Measurements from ENCODE around the gene GLRX. TPM values are rescaled to one million over a fixed set of nuclear protein-coding genes. Genes with fewer than 3 reads are reported as not detected.
A peak's percentile ranks its signal among the peaks of the same experiment; 100 is the strongest.

GLRX gene
- total RNA-seq, 6 experiments from 2014 or later, result 139 to 183 (median 150) TPM

DNA sequence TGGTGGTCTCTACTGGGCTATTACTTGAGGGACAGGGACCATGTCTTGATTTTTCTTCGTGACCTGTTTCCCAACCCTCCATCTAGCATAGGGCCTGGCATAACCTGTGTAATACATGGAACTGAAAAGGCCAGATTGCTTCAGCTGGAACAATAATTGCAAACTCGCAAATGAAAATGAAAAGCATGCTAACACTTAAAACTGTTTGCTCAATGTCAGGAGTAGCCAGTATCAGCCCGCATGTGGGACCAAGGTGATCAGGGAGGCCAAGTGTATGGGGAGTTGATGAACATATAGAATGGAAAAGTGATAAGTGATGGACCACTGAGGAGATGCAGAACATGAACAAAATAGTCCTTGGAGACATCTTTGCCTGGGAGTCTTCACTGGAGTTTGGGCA is 25.2 kb downstream of the GLRX start:
- H3K4me3 Mint-ChIP-seq, result no peak overlapping the region
- H3K9me3 Mint-ChIP-seq, result no peaks in the 10 kb centered on the region
- peaks cover 43% of the 10 kb centered on the region for H3K4me1 Mint-ChIP-seq (ENCODE audit: low read depth)
- H3K36me3 Mint-ChIP-seq (ENCODE audit: low read depth), result peaks cover 46% of the 10 kb centered on the region
- no peak overlapping the region for H3K27ac Mint-ChIP-seq
- TF ChIP-seq, protein P1, sequence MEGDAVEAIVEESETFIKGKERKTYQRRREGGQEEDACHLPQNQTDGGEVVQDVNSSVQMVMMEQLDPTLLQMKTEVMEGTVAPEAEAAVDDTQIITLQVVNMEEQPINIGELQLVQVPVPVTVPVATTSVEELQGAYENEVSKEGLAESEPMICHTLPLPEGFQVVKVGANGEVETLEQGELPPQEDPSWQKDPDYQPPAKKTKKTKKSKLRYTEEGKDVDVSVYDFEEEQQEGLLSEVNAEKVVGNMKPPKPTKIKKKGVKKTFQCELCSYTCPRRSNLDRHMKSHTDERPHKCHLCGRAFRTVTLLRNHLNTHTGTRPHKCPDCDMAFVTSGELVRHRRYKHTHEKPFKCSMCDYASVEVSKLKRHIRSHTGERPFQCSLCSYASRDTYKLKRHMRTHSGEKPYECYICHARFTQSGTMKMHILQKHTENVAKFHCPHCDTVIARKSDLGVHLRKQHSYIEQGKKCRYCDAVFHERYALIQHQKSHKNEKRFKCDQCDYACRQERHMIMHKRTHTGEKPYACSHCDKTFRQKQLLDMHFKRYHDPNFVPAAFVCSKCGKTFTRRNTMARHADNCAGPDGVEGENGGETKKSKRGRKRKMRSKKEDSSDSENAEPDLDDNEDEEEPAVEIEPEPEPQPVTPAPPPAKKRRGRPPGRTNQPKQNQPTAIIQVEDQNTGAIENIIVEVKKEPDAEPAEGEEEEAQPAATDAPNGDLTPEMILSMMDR (IDR thresholded peaks at IDR 0.05), result no peak
- no peak for DNase-seq
- H3K27me3 Mint-ChIP-seq (ENCODE audit: insufficient read depth), result peaks cover 2% of the 10 kb centered on the region

DNA sequence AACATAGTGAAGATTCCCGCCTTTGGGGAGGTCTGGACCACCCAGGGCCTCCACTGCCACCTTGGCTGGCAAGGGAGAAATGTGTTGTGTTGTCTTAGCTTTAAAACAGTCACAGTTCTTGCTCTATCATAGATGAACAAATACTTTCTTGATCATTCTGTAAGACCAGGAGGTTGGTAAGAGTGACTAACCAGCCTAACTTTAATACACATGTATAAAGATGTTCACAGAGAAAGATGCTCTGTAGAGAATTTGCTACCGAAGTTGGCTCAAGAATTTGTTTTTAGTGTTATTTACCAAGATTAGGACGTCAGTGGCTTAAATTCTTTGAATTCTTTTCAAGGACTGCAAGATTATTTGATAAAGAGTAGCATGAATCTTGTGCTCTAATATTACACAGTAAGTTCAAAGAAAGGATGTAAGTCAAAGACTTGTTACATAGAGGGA is 28.4 kb downstream of the GLRX start:
- Mint-ChIP-seq H3K9me3 (no peaks in the 10 kb centered on the region), H3K36me3 (ENCODE audit: low read depth) (peaks cover 56% of the 10 kb centered on the region), H3K4me1 (ENCODE audit: low read depth) (peaks cover 33% of the 10 kb centered on the region), H3K27ac (peak overlapping the region; percentile 87), H3K27me3 (ENCODE audit: insufficient read depth) (peaks cover 2% of the 10 kb centered on the region), H3K4me3 (peak overlapping the region; percentile 62)
- TF ChIP-seq, protein P1 (IDR thresholded peaks at IDR 0.05), result no peak
- DNase-seq, result peak; percentile 81

DNA sequence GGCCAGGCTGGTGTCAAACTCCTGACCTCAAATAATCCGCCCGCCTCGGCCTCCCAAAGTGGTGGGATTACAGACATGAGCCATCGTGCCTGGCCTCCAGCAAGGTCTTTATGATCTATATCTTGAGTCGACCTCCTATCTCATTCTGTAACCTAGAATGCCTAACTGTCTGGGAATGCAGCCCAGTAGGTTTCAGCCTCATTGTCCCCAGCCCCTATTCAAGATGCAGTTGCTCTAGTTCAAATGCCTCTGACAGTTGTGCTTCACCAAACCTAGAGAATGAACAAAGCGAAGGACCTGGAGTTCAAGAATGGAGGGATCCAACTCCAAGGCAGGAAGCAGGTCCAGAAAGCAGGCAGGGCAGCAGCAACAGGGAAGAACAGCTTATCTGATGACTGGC is 30.8 kb downstream of the GLRX start:
- Mint-ChIP-seq H3K27ac (peak overlapping the region; percentile 55), H3K9me3 (no peaks in the 10 kb centered on the region), H3K4me1 (ENCODE audit: low read depth) (peaks cover 36% of the 10 kb centered on the region), H3K27me3 (ENCODE audit: insufficient read depth) (no peaks in the 10 kb centered on the region; the same call in 1 of the 2 replicates), H3K36me3 (ENCODE audit: low read depth) (peaks cover 44% of the 10 kb centered on the region), H3K4me3 (no peak overlapping the region)
- TF ChIP-seq, protein P1 (IDR thresholded peaks at IDR 0.05), result no peak
- DNase-seq, result no peak

DNA sequence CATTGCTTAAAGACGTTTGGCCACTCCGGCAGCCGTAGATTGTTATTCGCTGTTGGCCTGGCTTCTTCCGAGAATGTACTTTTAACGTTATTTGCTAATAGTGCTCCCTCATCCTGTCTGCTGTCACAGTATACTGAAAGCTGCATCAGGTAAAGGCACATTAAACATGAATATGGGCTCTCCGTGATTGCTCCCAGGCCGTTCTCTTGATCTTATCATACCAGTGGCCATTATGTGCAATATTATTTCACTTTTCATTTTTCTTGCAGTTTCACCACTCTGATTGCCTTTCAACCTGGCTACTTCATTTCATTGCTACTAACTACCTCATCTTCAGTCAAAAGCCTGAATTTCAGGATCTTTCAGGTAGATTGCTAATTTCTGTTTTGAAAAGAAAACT is 34.0 kb downstream of the GLRX start:
- peaks cover 50% of the 10 kb centered on the region for H3K36me3 Mint-ChIP-seq (ENCODE audit: low read depth)
- H3K4me3 Mint-ChIP-seq, result no peak overlapping the region
- TF ChIP-seq, protein P1 (IDR thresholded peaks at IDR 0.05), result no peak
- DNase-seq, result no peak
- no peaks in the 10 kb centered on the region for H3K9me3 Mint-ChIP-seq
- H3K4me1 Mint-ChIP-seq (ENCODE audit: low read depth), result peaks cover 52% of the 10 kb centered on the region
- no peak overlapping the region for H3K27ac Mint-ChIP-seq
- no peaks in the 10 kb centered on the region; the same call in 1 of the 2 replicates for H3K27me3 Mint-ChIP-seq (ENCODE audit: insufficient read depth)

DNA sequence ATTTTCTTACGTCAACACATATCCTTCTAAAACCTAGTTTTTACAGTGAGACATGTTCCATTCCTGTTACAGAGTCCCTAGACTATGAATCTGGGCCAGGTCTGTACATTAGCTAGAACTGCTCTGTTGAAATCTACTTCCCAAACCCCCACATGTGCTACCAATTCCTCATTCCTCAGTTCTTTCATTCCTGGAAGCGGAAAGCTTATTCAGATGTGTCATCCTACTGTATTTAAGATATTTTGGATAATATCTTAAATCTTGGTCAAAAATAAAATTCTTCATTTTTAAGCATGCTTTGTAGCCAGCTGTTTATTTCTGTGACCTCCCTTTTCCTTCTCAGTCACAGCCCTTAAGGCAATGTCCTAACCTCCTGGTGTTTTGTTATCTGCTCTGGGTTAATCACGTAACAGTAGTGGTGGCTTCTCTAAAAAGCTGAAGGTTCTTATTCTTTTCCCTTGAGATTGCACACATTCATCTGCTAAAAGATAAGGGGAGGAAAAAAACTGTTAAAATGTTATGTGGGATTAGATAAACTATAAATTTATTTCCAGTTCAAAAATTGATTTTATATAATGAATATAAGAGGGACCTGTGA is 35.6 kb downstream of the GLRX start:
- peak; percentile 59 for DNase-seq
- peaks cover 55% of the 10 kb centered on the region for H3K36me3 Mint-ChIP-seq (ENCODE audit: low read depth)
- H3K4me3 Mint-ChIP-seq, result peak overlapping the region; percentile 62
- H3K4me1 Mint-ChIP-seq (ENCODE audit: low read depth), result peaks cover 48% of the 10 kb centered on the region
- H3K9me3 Mint-ChIP-seq, result no peaks in the 10 kb centered on the region
- TF ChIP-seq, protein P1 (IDR thresholded peaks at IDR 0.05), result no peak
- H3K27ac Mint-ChIP-seq, result peak overlapping the region; percentile 86
- H3K27me3 Mint-ChIP-seq (ENCODE audit: insufficient read depth), result no peaks in the 10 kb centered on the region; the same call in 1 of the 2 replicates

All from HFFc6 (cell line).